Limb (tissue), 2 donors: Measurements from ENCODE around the gene LIX1L.

ENCODE experiments used
- DNase-seq, 2 donors: peaks; one replicate each; pipeline ENCODE4 v3.0.0-alpha.2; 2016; ENCODE audit errors: extremely low spot score in 2 of 2

The LIX1L gene

GRCh38 chr1:145963265-145964019, 5.6 kb upstream of the LIX1L start:
- DNase-seq, result no peak

GRCh38 chr1:145962157-145963102, 4.6 kb upstream of the LIX1L start:
- peak in 1 of 2 donors; percentile 74 for DNase-seq

- DNase-seq, result peak in 1 of 2 donors; percentile 66
These were observed 3.8 kb upstream of the LIX1L start for GRCh38 chr1:145961425-145962156.

DNA sequence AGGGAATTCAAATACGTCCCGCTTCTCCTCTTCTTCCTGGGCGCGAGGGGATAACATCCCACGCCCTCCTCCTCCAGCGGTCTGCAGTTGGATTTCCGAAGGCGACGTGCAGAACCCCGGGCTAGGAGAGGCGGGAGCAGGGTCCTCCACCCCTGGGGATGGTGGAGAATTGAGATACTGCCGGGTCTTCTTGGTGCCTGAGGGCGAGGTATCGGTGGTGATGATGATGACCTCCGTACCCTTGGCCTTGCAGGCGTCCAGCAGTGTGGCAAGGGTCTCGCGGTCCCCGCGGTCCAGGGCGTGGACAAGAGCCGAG, 3.2 kb upstream of the LIX1L start:
- DNase-seq, result no peak

DNA sequence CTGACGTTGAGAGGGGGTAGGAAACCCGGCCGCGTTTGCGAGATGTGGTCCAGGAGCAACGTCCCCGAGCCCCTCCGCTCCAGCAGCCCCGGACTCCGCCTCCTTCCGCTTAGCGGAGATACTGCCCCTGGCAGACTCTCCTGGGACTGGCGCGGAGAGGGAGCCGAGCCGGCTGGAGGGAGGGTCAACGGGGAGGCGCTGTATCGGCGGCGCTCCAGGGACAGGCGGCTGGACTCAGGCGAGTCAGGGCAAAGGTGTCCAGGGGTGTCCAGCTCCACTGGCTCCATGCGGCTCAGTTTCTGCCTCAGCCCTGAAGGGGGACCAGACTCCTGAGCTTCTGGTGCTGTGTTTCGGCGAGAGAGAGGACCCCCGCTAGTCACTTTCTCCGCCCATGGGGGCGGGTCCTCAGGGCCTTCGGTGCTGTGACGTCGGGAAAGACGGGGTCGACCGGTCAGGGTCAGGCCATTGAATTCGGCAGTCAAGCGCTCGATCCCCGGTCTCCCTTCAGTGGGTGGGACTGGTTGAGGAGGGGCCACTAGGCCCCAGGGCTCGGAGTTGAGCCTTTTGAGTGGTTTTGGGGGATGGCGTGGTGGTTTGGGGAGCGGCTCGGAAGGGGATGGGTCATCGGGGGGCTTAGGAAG, 2.8 kb upstream of the LIX1L start:
- DNase-seq, result peak in 1 of 2 donors; percentile 86

- DNase-seq, result no peak
These were observed 2.2 kb upstream of the LIX1L start for GRCh38 chr1:145959957-145960467.

DNA sequence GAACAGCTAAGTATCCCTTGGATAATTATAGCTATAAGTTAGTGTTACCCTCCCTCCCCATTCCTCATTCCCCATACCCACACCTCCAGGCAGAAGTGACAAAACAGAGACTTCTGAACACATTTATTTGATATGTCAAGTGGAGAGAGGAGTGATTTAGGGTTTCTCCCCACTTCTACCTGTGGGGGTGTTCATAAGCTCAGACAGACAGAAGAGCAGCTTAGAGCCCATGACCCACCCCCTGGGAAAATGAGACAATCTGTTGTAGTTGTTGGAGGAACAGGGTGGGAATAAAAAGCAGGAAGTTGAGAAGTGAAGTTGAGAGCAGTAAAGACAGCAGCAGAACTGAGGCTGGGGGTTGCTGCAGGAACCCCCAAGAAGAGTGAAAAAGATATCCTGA, 1.5 kb upstream of the LIX1L start:
- DNase-seq, result no peak

GRCh38 chr1:145958734-145959133, 917 bp upstream of the LIX1L start:
- DNase-seq, result no peak

DNA sequence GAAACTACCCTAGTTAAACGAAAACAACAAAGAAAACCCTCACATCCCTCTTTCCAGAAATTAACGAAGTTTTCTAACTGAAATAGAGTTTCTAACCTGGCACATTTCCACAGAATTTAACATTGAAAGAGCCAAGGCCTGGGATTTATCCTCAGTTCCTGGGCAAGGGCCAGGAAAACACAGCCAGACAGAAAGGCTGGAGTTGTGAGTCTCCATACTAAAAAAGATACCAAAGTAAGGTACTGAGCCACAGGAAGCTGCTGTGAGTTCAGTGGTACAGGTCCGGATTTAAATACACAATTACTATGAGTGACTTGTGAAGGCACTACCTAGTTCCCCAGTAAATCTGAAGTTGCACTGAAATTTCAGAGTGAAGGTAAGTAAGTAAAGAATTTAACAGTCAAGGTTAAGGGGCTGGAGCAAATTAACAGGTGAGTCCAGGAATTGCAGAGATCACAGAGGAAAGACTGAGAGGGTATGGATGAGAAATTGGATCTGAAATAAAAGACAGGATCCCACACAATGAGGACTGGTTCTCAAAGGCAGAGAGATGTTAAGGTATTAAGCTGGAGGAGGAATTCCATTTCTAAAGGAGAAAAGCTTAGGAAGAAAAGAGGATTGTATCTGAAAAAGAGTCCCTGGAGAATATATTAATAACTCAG, 905 bp downstream of the LIX1L start:
- peak in 1 of 2 donors; percentile 48 for DNase-seq

DNA sequence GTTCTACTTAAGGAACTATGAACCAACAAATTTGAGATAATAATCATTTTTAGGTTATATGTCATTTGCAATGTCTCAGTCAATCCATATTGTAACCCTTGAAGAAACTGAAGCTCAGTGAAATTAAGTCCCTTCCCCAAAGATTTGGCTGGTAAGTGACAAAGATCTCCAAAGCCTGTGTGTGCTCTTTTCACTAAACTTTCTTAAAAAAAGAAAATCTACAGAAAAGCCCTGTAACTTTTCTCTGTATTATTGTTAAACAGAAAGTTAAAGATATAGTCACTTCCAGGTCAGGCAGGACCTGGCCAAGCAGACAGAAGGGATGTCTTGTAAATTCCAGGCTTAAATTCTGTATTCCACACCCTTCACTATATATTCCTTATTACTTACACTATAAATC, 1.5 kb downstream of the LIX1L start:
- no peak for DNase-seq

- no peak for DNase-seq
These were observed 2.4 kb downstream of the LIX1L start for GRCh38 chr1:145955436-145955835.

- DNase-seq, result no peak
These were observed 4.0 kb downstream of the LIX1L start for GRCh38 chr1:145953861-145954260.

GRCh38 chr1:145952903-145953302, 4.9 kb downstream of the LIX1L start:
- no peak for DNase-seq

DNA sequence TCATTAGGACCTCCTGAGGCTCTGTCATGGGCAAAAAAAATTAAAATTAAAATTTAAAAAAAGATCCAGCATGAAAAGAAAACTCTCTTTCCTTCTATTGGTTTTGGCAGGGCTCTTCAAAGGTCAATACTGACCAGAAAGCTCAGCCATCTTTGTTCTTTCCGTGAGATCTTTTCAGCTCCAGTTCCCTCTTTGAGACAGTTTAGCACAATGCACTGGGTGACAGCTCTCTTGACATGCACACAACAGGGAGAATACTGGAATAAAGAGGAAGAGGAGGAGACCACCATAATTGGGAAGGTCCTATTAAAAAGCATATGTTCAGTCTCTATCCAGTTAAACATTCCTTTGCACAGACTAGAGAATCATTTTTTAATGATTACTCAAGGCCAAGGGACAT, 6.3 kb downstream of the LIX1L start:
- DNase-seq, result no peak

DNA sequence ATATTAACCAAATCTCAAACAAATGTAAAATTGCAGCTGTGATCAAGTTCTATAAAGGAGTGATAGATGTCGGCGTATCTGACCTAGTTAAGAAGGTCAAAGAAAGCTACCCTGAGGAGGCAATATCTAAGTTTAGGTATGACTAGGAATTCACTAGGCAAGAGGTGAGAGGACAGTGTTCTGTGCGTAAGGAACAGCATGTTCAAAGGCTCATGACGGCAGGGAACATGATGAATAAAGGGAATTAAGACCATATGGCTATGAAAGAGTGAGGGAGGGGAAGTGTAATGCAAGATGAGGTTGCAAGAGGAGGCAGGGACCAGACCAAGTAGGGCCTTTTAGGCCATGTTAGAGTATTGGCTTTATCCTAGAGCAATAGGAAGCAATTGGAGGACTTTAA, 8.6 kb downstream of the LIX1L start:
- DNase-seq, result no peak

DNA sequence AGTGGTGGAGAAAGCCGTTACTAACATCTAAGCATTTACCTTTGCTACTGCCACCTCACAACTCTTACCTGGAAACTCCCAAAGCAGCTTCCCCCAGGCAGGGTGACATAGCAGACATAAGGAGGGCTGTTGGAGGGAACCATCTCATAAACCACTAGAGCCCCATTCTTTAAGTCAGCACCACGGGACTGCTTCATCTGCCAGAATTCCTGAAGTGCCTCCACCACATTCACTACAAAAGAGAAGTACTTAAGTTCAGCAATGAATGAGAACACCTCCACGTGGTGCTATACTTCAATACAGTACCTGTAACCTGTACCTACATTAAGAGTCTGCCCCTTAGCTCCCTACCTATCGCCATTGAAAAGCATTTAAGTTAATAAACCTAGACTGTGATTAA, 10.3 kb downstream of the LIX1L start:
- no peak for DNase-seq

- no peak for DNase-seq
These were observed 11.3 kb downstream of the LIX1L start for GRCh38 chr1:145946477-145946986.

DNA sequence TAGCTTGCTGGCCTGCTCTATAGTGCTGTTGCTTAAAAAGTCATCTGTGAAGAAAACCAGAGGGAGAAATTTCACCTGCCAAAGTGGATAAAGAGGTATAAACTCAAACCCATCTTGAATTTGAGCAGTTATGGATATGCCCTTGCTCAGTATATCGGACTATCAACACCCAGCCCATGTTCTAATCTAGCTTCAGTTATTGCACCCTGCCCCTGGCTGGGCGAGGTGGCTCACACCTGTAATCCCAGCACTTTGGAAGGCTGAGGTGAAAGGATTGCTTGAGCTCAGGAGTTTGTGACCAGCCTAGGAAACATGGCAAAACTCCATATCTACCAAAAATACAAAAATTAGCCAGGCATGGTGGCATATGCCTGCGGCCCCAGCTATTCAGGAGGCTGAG, 13.3 kb downstream of the LIX1L start:
- DNase-seq, result no peak

DNA sequence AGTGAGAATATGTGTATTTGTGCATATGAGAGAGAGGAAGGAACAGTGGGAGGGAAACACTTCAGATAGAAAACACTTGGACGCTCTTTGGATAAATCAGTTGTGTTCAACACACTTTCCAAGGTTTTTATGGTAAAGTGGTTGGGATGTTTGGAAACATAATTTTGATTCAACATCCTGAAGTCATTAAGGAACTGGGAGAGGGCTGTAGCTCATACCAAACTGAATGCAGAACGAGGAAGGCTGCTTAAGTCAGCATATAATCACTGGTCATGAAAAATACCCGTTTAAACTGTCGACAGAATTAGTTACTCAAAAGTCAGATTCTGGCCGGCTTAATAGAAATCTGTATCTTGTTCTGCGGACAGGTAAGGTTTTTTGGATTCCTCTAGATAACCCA, 14.9 kb downstream of the LIX1L start:
- DNase-seq, result no peak

GRCh38 chr1:145942405-145942804, 15.4 kb downstream of the LIX1L start:
- DNase-seq, result no peak

GRCh38 chr1:145937436-145937835, 20.4 kb downstream of the LIX1L start:
- no peak for DNase-seq
